NCI-H748 treated with DMSO at 0.1 percent for 48 hours (cell line): Measurements from ENCODE around the gene PPM1L.
"Not testable (repeated sequence)": the region's sequence is repeated elsewhere in the genome, so short reads cannot be mapped to it uniquely, and the experiment has no call there.

Experiments used
- DNase-seq: peaks from one replicate; lab custom pipeline; 2025; lab: John Stamatoyannopoulos, UW

Gene PPM1L

GRCh38 chr3:160755776-160756304 lies at the start of gene PPM1L:
Gene PPM1L, plus strand, starts transcription at chr3:160756231.
- no peak for DNase-seq

GRCh38 chr3:160707187-160707794 lies 48.7 kb upstream of the PPM1L start:
- peak; percentile 28 for DNase-seq

- no peak for DNase-seq
Observed at GRCh38 chr3:160709477-160710182, 46.4 kb upstream of the PPM1L start.

- DNase-seq = not testable (repeated sequence)
Observed at GRCh38 chr3:160713144-160713543, 42.9 kb upstream of the PPM1L start.

GRCh38 chr3:160719710-160720109 lies 36.3 kb upstream of the PPM1L start:
- no peak for DNase-seq

- DNase-seq = no peak
Observed at GRCh38 chr3:160720123-160720746, 35.8 kb upstream of the PPM1L start.

GRCh38 chr3:160722331-160722730 lies 33.7 kb upstream of the PPM1L start:
- no peak for DNase-seq

GRCh38 chr3:160725338-160725737 lies 30.7 kb upstream of the PPM1L start:
- no peak for DNase-seq

GRCh38 chr3:160735826-160736225 lies 20.2 kb upstream of the PPM1L start:
- DNase-seq = no peak

- DNase-seq = no peak
Observed at GRCh38 chr3:160738048-160738447, 18.0 kb upstream of the PPM1L start.

GRCh38 chr3:160739079-160739478 lies 17.0 kb upstream of the PPM1L start:
- no peak for DNase-seq

GRCh38 chr3:160746976-160747375 lies 9.1 kb upstream of the PPM1L start:
- no peak for DNase-seq

GRCh38 chr3:160747422-160747821 lies 8.6 kb upstream of the PPM1L start:
- DNase-seq = no peak

GRCh38 chr3:160748231-160748630 lies 7.8 kb upstream of the PPM1L start:
- no peak for DNase-seq

GRCh38 chr3:160748787-160749186 lies 7.2 kb upstream of the PPM1L start:
- DNase-seq = no peak

- no peak for DNase-seq
Observed at GRCh38 chr3:160753953-160754352, 2.1 kb upstream of the PPM1L start.

- DNase-seq = no peak
Observed at GRCh38 chr3:160754371-160754854, 1.6 kb upstream of the PPM1L start.

GRCh38 chr3:160754855-160755747 lies 930 bp upstream of the PPM1L start:
- DNase-seq = peak; percentile 65

GRCh38 chr3:160757233-160758106 lies 1.4 kb downstream of the PPM1L start:
- no peak for DNase-seq

- no peak for DNase-seq
Observed at GRCh38 chr3:160758929-160759577, 3.0 kb downstream of the PPM1L start.
